Activated CD4-positive, CD25-positive, alpha-beta regulatory T cell treated with anti-CD3 and anti-CD28 coated beads, Interleukin-2, amount 50 U/mL, for 24 hours (primary cell): ENCODE measurements around the gene SDF2L1.
A peak's percentile ranks its signal among the peaks of the same experiment; 100 is the strongest.
"Not testable (repeated sequence)": the region's sequence is repeated elsewhere in the genome, so short reads cannot be mapped to it uniquely, and the experiment has no call there.

ENCODE experiments used
- ATAC-seq, 2 donors: fragments of 150-1000 bp; cut with Tn5 transposase; one replicate each; pipeline ENCODE4 v1.10.0; 2021; ENCODE audit warnings: mild to moderate bottlenecking in 1 of 2, moderate library complexity in 1 of 2

Gene SDF2L1

GRCh38 chr22:21637450-21637849 is 4.7 kb upstream of the SDF2L1 start:
- not testable (repeated sequence) for ATAC-seq

GRCh38 chr22:21639359-21639758 is 2.7 kb upstream of the SDF2L1 start:
- no peak for ATAC-seq

DNA sequence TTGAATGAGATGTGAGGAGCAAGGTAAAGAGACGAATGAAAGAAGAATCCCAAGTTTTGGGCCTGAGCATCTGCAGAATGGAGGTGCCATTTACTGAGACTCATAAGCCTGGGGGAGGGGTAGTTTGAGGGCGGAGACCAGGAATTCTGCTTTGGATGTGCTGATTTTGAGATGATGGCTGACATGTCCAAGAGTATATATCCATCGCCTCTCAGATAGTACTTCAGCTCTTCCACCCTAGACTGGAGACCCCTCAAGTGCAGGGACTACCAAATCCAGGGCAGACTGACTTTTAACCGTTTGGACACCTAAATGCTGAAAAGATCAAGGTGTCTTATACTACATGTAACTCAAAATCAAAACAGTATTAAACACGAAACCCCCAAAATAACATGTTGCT is 1.3 kb upstream of the SDF2L1 start:
- ATAC-seq = no peak

DNA sequence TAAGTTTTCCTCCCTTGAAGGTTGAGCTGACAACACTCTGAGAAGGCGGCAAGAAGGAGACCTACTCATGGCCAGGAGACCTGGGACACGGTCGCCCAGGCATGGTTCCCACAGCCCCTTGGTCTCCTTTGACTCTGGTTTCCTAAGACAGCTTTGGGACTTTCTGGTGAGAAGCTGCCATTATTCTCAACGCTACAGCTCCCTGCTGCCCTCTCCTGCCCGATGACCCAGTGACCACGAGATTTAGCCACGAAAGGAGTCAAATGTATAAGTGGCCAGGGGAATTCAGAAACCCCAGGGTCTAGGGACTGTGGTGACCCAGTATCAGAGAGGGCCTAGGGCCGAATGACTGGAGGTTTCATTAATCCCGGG is 699 bp upstream of the SDF2L1 start:
- no peak for ATAC-seq

- ATAC-seq = peak; percentile 3 to 6
Observed at GRCh38 chr22:21642584-21643448, 714 bp downstream of the SDF2L1 start.

- no peak for ATAC-seq
Observed at GRCh38 chr22:21643533-21644357, 1.6 kb downstream of the SDF2L1 start.

DNA sequence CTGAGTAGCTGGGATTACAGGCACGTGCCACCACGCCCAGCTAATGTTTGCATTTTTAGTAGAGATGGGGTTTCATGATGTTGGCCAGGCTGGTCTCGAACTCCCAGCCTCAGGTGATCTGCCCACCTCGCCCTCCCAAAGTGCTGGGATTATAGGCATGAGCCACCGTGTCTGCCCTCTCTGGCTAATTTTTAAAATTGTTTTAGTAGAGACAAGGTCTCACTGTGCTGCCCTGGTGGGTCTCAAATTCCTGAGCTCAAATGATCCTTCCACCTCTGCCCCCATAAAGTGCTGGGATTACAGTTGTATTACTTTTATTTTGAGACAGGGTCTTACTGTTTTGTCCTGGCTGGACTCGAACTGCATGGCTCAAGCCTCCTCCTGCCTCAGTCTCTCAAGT is 3.4 kb downstream of the SDF2L1 start:
- ATAC-seq = not testable (repeated sequence)

DNA sequence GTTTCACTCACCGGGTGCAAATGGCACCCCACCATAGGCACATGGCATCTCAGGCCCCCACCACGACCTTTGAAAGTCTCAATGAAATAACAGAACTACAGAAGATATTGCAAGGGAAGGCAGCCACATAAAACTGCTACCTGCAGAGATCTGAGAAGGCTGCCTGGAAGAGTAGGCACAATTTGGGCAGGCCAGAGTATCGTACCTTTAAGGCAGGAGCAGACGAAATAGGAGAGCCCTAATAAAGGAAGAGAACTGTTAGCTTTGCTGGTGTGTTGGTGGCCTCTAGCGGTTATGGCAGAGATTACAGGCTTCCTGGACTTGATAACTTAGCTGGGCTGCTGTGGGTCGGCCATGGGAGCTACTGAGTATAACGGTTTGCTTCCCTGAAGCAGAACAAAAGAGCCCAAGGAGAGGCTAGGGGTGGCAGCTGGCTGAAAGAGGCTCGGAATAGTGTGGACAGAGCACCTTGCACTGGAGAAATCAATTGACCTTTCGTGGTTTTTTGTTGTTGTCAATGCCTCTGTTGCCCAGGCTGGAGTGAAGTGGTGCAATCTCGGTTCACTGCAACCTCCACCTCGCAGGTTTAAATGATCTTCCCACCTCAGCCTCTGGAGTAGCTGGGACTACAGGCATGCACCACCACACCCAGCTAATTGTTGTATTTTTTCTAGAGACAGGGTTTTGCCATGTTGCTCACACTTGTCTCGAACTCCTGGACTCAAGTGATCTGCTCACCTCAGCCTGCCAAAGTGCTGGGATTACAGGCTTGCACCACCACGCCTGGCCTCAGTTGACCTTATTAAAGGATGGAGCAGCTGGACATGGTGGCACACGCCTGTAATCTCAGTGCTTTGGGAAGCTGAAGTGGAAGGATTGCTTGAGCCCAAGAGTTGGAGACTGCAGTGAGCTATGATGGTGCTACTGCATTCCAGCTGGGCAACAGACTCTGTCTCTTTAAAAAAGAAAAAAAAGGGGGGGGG is 4.8 kb downstream of the SDF2L1 start:
- ATAC-seq = peak in 1 of 2 donors; percentile 11

GRCh38 chr22:21650280-21650679 is 8.2 kb downstream of the SDF2L1 start:
- ATAC-seq = no peak

DNA sequence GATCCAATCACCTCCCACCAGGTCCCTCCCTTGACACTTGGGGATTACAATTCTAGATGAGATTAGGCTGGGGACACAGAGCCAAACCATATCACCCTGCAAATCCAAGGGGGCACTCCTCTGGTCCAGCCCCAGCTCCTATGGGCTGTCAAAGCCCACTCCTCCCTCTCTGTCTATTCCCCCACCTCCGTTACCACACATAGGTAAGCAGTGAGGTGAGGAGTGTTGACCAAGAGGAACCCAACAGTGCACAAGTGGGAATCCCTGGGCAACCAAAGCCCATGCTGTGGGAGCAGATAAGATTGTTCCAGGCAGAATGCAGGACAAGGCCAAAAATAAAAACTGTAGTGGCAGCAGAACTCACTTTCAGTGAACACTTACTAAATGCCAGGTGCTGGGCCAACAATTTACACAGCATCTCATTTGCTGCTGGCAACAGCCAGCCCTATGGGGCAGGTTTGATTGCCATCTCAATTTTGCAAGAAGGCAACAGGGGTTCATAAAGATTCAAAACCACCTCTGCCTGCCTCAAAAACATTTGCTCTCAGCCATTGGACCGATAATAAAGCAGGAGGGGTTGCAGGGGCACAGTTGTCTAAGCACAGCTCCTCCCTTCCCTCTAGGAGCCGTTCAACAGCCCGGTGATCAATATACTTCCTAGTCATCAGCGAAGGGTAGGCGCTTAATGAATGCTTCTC is 8.9 kb downstream of the SDF2L1 start:
- ATAC-seq = no peak

- peak; percentile 8 to 17 for ATAC-seq
Observed at GRCh38 chr22:21651521-21652009, 9.5 kb downstream of the SDF2L1 start.

GRCh38 chr22:21652010-21652546 is 10.0 kb downstream of the SDF2L1 start:
- peak; percentile 98 for ATAC-seq

GRCh38 chr22:21652547-21653545 is 10.7 kb downstream of the SDF2L1 start:
- no peak for ATAC-seq

DNA sequence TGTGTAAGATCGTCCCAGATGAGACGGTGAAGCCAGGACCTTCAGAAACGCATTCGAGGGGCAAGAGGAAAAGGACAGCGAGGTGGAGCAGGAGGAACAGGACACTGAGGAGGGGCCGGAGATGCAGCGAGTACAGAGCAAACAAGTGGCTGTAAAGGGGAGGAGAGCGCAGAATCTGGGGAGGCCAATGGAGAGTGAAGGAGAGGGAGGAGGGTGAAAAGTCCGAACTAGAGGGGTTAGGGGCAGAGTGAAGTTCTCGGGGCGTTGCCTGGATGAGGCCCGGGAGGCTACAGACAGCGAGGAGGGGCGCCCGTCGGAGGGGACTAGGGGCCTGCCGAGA is 14.9 kb downstream of the SDF2L1 start:
- ATAC-seq = no peak

GRCh38 chr22:21657360-21658032 is 15.4 kb downstream of the SDF2L1 start:
- ATAC-seq = peak; percentile 92 to 93

DNA sequence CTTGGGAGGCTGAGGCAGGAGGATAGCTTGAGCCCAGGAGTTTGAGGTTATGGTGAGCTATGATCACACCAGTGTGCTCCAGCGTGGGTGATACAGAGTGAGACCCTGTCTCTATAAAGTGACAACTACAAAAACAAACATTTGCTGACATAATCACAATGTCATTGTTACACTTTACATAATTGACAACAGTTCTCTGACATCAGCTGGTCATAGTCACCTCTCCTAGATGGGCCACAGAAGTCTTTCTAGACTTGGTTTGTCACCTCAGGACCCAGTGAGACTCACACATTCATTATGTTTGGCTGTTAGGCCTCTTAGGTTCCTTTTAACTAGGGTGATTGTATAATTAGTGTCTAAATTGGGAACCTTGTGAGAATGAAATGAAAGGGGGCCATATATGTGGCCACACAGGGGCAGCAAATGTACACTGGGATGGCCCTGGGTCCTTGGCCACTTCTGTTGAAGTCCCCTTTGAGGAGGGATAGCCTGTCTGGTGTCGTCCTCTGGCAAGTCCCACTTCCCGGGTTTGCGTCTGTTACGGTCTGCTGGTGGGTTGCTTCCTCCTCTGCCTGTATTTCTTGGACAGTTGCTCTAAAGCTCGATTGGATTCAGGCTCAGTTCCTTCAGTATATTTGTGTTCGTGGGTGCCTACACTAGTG is 17.9 kb downstream of the SDF2L1 start:
- ATAC-seq = no peak

- no peak for ATAC-seq
Observed at GRCh38 chr22:21660904-21661303, 18.8 kb downstream of the SDF2L1 start.

DNA sequence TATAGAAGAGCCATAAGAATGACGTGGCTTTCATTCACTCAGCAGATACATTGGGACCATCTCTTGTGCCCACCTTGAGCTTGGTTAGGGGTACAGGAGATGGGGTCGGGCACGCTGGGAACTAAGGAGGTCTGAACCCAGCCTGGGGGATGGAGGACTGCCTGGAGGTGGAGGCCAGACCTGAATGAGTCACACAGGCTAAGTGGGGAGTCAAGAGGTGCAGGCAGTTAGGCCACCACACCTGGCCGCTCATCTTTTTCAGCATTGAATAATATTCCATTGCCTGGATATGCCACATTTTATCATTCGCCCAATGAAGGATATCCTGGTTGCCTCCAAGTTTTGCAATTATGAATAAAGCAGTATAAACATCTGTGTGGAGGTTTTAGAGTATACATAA is 19.9 kb downstream of the SDF2L1 start:
- no peak for ATAC-seq

- no peak for ATAC-seq
Observed at GRCh38 chr22:21663738-21664137, 21.6 kb downstream of the SDF2L1 start.
